Esophagus squamous epithelium (tissue), 4 donors: Measurements from ENCODE around the gene CD53.

Experiments
- POLR2A ChIP-seq, 4 donors: fragments of 450-650 bp; IDR thresholded peaks; one replicate each; pipeline ENCODE4 v1.6.1; 2017; ENCODE audit warnings: antibody characterized with exemption in 4 of 4, mild to moderate bottlenecking in 4 of 4, moderate library complexity in 3 of 4
- TF ChIP-seq, protein P1 (sequence below), 6 experiments: fragments of 450-650 bp in 4 of 6; fragments of 200-600 bp in 2 of 6; sonication (generic) in 2 of 6; IDR thresholded peaks; one replicate each; pipeline ENCODE4 v1.5.1; 2016 to 2019; ENCODE audit warnings: antibody characterized with exemption in 6 of 6, mild to moderate bottlenecking in 4 of 6, moderate library complexity in 4 of 6

DNA sequence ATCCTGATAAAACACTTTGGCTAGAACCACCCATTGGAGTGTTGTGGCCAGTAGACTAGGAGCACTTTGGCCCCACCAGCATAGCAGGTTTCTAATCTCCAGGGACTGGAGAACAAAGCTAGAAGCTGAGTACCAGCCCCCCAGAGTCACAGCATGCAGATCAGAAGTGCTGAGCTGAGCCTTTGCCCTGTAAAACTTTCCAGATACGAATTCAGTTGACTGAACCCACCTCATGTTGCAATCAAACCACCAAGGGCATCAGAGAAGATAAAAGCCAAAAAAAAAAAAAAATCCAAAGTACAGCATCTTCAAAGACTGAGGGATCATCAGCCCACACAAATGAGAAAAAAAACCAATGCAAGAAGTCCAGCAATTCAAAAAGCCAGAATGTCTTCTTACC is 8.7 kb upstream of the CD53 start:
- TF ChIP-seq, protein P1, sequence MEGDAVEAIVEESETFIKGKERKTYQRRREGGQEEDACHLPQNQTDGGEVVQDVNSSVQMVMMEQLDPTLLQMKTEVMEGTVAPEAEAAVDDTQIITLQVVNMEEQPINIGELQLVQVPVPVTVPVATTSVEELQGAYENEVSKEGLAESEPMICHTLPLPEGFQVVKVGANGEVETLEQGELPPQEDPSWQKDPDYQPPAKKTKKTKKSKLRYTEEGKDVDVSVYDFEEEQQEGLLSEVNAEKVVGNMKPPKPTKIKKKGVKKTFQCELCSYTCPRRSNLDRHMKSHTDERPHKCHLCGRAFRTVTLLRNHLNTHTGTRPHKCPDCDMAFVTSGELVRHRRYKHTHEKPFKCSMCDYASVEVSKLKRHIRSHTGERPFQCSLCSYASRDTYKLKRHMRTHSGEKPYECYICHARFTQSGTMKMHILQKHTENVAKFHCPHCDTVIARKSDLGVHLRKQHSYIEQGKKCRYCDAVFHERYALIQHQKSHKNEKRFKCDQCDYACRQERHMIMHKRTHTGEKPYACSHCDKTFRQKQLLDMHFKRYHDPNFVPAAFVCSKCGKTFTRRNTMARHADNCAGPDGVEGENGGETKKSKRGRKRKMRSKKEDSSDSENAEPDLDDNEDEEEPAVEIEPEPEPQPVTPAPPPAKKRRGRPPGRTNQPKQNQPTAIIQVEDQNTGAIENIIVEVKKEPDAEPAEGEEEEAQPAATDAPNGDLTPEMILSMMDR (IDR thresholded peaks at IDR 0.05): no peak
- TF ChIP-seq POLR2A (IDR thresholded peaks at IDR 0.05): no peak
